ENCODE data around the gene LIPT2. TPM values are rescaled to one million over a fixed set of nuclear protein-coding genes. Genes with fewer than 3 reads are reported as not detected.

The LIPT2 gene
- polyA plus RNA-seq, 1 of the 3 experiments (the other 2 are of a cell fraction), result 4.6 TPM

DNA sequence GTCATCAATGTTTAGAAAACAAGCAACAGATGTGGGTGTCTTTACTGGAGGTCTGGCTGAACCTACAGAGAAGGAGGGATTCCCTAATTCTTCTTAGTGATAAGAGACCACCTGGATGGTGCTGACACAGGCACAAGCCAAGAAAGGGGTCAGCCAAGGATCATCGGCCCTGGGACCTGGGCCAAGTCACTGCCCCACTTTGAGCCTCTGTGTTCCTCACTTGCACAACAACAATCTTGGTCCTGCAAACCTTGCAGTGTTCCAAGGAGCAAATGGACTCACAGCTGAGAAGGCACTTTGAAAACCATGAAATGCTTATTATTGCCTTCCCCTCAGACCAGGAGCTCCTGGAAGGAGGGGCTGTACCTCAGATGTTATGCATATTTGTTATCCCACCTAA is 19.2 kb downstream of the LIPT2 start:
- Histone ChIP-seq H2AFZ (ENCODE audit: low read depth) (no peak overlapping the region), H4K20me1 (ENCODE audit: insufficient read depth) (no peaks in the 10 kb centered on the region), H3K27me3 (ENCODE audit: insufficient read depth) (peaks cover 6% of the 10 kb centered on the region; the same call in 1 of the 2 replicates), H3K4me3 (ENCODE audit: low read depth in 2 of 2, low read length in 1 of 2) (no peak overlapping the region), H3K4me1 (ENCODE audit: control insufficient read depth in 1 of 2, insufficient read depth in 2 of 2, low read depth in 1 of 2, low read length in 1 of 2) (peaks cover 0 to 2% of the 10 kb centered on the region in 2 experiments; a peak in 1 of 4 replicates), H3K9me2 (no peaks in the 10 kb centered on the region), H3K27ac (ENCODE audit: low read depth in 2 of 2, low read length in 1 of 2) (no peak overlapping the region), H3K36me3 (replicated peaks in 1 of 2; ENCODE audit: control insufficient read depth in 1 of 2, insufficient read depth in 2 of 2, low read length in 1 of 2) (no peaks in the 10 kb centered on the region), H3K4me2 (no peak overlapping the region), H3F3A (replicated peaks; ENCODE audit: insufficient read depth) (no peaks in the 10 kb centered on the region), H3K9me3 (no peaks in the 10 kb centered on the region), H3K79me2 (ENCODE audit: insufficient read depth) (no peaks in the 10 kb centered on the region), H3K9ac (no peak overlapping the region)
- WGBS (ENCODE audit: low lambda C conversion rate), result 29% methylated on average over 1 of the region's 1 CpG
- DNase-seq, result no peak
- ChIA-PET POLR2A (no interaction called here), CTCF (interaction anchor here (0.7 to 2.1 kb wide), 2 partner anchors 13 to 21 kb away, joined by 3 to 4 read pairs; no protein-coding TSS in a partner anchor)
- TF ChIP-seq FOSL2 (IDR thresholded peaks at IDR 0.05; ENCODE audit: borderline replicate concordance, low read depth), result no peak
- TF ChIP-seq, protein P1, sequence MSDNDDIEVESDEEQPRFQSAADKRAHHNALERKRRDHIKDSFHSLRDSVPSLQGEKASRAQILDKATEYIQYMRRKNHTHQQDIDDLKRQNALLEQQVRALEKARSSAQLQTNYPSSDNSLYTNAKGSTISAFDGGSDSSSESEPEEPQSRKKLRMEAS (IDR thresholded peaks at IDR 0.05; ENCODE audit: low read depth), result no peak
- no peak for TF ChIP-seq RAD21 (IDR thresholded peaks at IDR 0.05; ENCODE audit: low read length)
- TF ChIP-seq NRF1 (IDR thresholded peaks at IDR 0.05; ENCODE audit: low read depth, low read length), result no peak
- TF ChIP-seq RCOR1 (IDR thresholded peaks at IDR 0.05; ENCODE audit: low read length), result no peak
- TF ChIP-seq TEAD4 (IDR thresholded peaks at IDR 0.05; ENCODE audit: borderline replicate concordance, insufficient read depth), result no peak
- TF ChIP-seq MXI1 (IDR thresholded peaks at IDR 0.05; ENCODE audit: low read depth, low read length), result no peak
- no peak for TF ChIP-seq GABPA (IDR thresholded peaks at IDR 0.05; ENCODE audit: low read depth)

DNA sequence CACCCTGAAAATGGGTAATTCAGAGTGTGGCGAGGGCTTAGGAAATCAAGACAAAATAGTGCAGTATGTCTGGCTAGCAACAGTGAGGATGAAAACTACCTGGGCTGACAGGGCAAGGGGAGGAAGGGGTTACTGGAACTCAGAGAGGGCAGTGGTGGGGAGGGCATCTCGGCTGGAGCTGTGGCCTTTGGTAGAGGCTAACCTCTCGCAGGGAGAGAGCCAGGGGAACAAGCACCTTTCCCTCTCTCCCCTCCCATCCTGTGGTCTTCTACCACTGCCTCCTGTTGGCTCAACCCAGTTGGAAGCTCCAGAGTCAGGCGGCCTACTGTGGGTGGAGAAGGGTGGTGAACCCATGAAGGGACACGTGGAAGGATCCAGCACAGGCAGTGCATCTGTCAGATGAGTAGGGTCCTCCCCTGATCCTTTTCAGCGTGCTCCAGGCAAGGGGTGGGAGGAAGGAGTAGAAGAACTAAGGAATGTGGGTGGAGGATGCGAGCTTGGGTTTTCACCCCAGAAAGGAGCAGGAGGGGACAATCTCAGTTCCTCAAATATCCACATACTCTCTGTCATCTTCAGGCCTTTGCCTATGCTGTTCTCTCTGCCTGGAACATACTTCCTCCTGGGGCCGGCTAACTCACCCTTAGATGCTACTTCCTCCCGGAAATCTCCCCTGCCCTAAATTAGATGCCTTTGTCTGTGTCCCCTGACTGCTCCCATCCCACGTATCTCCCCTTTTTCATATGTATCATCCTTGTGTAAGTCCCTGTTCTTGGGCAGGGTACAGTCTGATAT is 19.9 kb downstream of the LIPT2 start:
- H3K36me3 ChIP-seq (replicated peaks in 1 of 2; ENCODE audit: control insufficient read depth in 1 of 2, insufficient read depth in 2 of 2, low read length in 1 of 2), result no peaks in the 10 kb centered on the region
- no peaks in the 10 kb centered on the region for H3K79me2 ChIP-seq (ENCODE audit: insufficient read depth)
- H3K9me2 ChIP-seq, result no peaks in the 10 kb centered on the region
- H3K27ac ChIP-seq (ENCODE audit: low read depth in 2 of 2, low read length in 1 of 2), result no peak overlapping the region
- no peak for DNase-seq
- ChIA-PET POLR2A (interaction anchor here (0.9 kb wide), 1 partner anchor 20 kb away, joined by 3 read pairs; the partner anchor contains the start of gene LIPT2), CTCF (interaction anchor here (0.7 to 1.5 kb wide), 2 partner anchors 20 to 21 kb away, joined by 3 to 7 read pairs; no protein-coding TSS in a partner anchor)
- H3K4me1 ChIP-seq (ENCODE audit: control insufficient read depth in 1 of 2, insufficient read depth in 2 of 2, low read depth in 1 of 2, low read length in 1 of 2), result peaks cover 0 to 2% of the 10 kb centered on the region in 2 experiments; a peak in 1 of 4 replicates
- H3K4me2 ChIP-seq, result no peak overlapping the region
- H2AFZ ChIP-seq (ENCODE audit: low read depth), result no peak overlapping the region
- no peaks in the 10 kb centered on the region for H3K9me3 ChIP-seq
- no peaks in the 10 kb centered on the region for H4K20me1 ChIP-seq (ENCODE audit: insufficient read depth)
- H3K4me3 ChIP-seq (ENCODE audit: low read depth in 2 of 2, low read length in 1 of 2), result no peak overlapping the region
- H3K27me3 ChIP-seq (ENCODE audit: insufficient read depth), result peaks cover 6% of the 10 kb centered on the region; the same call in 1 of the 2 replicates
- 41% methylated on average over 10 of the region's 10 CpGs for WGBS (ENCODE audit: low lambda C conversion rate)
- H3K9ac ChIP-seq, result no peak overlapping the region
- H3F3A ChIP-seq (replicated peaks; ENCODE audit: insufficient read depth), result no peaks in the 10 kb centered on the region
- no peak for TF ChIP-seq RFX5 (IDR thresholded peaks at IDR 0.05; ENCODE audit: low read length)
- no peak for TF ChIP-seq FOXM1 (IDR thresholded peaks at IDR 0.05; ENCODE audit: low read depth)
- TF ChIP-seq, protein P2, sequence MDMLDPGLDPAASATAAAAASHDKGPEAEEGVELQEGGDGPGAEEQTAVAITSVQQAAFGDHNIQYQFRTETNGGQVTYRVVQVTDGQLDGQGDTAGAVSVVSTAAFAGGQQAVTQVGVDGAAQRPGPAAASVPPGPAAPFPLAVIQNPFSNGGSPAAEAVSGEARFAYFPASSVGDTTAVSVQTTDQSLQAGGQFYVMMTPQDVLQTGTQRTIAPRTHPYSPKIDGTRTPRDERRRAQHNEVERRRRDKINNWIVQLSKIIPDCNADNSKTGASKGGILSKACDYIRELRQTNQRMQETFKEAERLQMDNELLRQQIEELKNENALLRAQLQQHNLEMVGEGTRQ (IDR thresholded peaks at IDR 0.05; ENCODE audit: borderline replicate concordance, low read depth, low read length), result no peak
- no peak for TF ChIP-seq EP300 (IDR thresholded peaks at IDR 0.05; ENCODE audit: borderline replicate concordance in 1 of 2, low read depth in 1 of 2, low read length in 1 of 2)
- TF ChIP-seq MXI1 (IDR thresholded peaks at IDR 0.05; ENCODE audit: low read depth, low read length), result no peak
- TF ChIP-seq, protein P3, sequence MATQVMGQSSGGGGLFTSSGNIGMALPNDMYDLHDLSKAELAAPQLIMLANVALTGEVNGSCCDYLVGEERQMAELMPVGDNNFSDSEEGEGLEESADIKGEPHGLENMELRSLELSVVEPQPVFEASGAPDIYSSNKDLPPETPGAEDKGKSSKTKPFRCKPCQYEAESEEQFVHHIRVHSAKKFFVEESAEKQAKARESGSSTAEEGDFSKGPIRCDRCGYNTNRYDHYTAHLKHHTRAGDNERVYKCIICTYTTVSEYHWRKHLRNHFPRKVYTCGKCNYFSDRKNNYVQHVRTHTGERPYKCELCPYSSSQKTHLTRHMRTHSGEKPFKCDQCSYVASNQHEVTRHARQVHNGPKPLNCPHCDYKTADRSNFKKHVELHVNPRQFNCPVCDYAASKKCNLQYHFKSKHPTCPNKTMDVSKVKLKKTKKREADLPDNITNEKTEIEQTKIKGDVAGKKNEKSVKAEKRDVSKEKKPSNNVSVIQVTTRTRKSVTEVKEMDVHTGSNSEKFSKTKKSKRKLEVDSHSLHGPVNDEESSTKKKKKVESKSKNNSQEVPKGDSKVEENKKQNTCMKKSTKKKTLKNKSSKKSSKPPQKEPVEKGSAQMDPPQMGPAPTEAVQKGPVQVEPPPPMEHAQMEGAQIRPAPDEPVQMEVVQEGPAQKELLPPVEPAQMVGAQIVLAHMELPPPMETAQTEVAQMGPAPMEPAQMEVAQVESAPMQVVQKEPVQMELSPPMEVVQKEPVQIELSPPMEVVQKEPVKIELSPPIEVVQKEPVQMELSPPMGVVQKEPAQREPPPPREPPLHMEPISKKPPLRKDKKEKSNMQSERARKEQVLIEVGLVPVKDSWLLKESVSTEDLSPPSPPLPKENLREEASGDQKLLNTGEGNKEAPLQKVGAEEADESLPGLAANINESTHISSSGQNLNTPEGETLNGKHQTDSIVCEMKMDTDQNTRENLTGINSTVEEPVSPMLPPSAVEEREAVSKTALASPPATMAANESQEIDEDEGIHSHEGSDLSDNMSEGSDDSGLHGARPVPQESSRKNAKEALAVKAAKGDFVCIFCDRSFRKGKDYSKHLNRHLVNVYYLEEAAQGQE (IDR thresholded peaks at IDR 0.05; ENCODE audit: low read depth, low read length), result no peak
- no peak for TF ChIP-seq POLR2AphosphoS5 (IDR thresholded peaks at IDR 0.05; ENCODE audit: low read depth, low read length)
- no peak for TF ChIP-seq SMC3 (IDR thresholded peaks at IDR 0.05; ENCODE audit: low read depth, low read length)
- TF ChIP-seq MEF2A (IDR thresholded peaks at IDR 0.05; ENCODE audit: borderline replicate concordance, low read depth), result no peak
- TF ChIP-seq CTCF (IDR thresholded peaks at IDR 0.05), result no peak
- no peak for TF ChIP-seq SIN3A (IDR thresholded peaks at IDR 0.05; ENCODE audit: borderline replicate concordance, low read depth, low read length)
- TF ChIP-seq NRF1 (IDR thresholded peaks at IDR 0.05; ENCODE audit: low read depth, low read length), result no peak
